Progenitor cell of endocrine pancreas (in vitro differentiated cells): Measurements from ENCODE around the gene CYSRT1. TPM values are rescaled to one million over a fixed set of nuclear protein-coding genes. Genes with fewer than 3 reads are reported as not detected.
A peak's percentile ranks its signal among the peaks of the same experiment; 100 is the strongest.

Experiments
- DNase-seq: peaks from one replicate; pipeline ENCODE4 v3.0.0; 2021; ENCODE audit warnings: low spot score; ENCODE audit not compliant: unreplicated experiment
- H3K27ac Mint-ChIP-seq: 2 replicates; pipeline ENCODE4 v1.8.0; 2021; ENCODE audit warnings: mild to moderate bottlenecking, moderate library complexity, mixed read lengths
- H3K27me3 Mint-ChIP-seq: 2 replicates; pipeline ENCODE4 v1.8.0; 2021; ENCODE audit warnings: mixed read lengths
- H3K36me3 Mint-ChIP-seq: 2 replicates; pipeline ENCODE4 v1.8.0; 2022; ENCODE audit warnings: mixed read lengths; ENCODE audit not compliant: insufficient read depth
- H3K4me1 Mint-ChIP-seq: 2 replicates; pipeline ENCODE4 v1.8.0; 2021; ENCODE audit warnings: low read depth, mixed read lengths
- H3K4me3 Mint-ChIP-seq: 2 replicates; pipeline ENCODE4 v1.8.0; 2021; ENCODE audit warnings: low read depth, mild to moderate bottlenecking, moderate library complexity, mixed read lengths
- H3K9me3 Mint-ChIP-seq: 2 replicates; pipeline ENCODE4 v1.8.0; 2021; ENCODE audit warnings: low read depth, mixed read lengths
- CTCF ChIP-seq: fragments of 200-600 bp; sonication (generic); IDR thresholded peaks from one replicate; pipeline ENCODE4 v1.5.0; 2021; ENCODE audit warnings: antibody characterized with exemption, mild to moderate bottlenecking; ENCODE audit not compliant: unreplicated experiment
- total RNA-seq: library from RNA; stranded (reverse); gene quantifications from 2 replicates; pipeline ENCODE4 v1.2.1, GENCODE V29; 2021

Gene CYSRT1
- total RNA-seq, 1 donor from 2014 or later = 2.7 TPM

DNA sequence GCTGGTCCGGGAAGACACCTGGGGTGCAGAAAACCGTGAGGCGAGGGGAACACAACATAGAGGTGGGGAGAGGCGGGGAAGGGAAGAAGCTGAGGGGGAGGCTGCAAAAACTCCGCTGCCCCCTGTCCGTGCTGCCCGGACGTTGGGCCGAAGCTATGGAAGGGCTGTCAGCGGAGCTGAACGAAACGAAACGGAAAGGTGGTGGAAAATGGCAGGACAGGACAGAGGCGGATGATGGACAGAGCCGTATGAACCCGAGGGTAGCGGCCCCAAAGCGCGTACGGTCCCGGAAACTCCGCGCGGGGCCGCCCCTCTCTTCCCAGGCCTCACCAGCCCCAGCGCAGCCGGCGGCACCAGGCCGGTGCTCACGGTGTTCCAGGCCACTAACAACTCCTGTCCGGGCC, 36.9 kb upstream of the CYSRT1 start:
- Mint-ChIP-seq H3K9me3 (no peaks in the 10 kb centered on the region), H3K27me3 (no peaks in the 10 kb centered on the region), H3K27ac (peak overlapping the region; percentile 93), H3K36me3 (peaks cover 2% of the 10 kb centered on the region), H3K4me1 (peaks cover 15% of the 10 kb centered on the region), H3K4me3 (peak overlapping the region; percentile 91)
- no peak for DNase-seq
- TF ChIP-seq CTCF = no peak

GRCh38 chr9:137188490-137189296, 36.3 kb upstream of the CYSRT1 start, which contains the start of the genes ANAPC2 and SSNA1:
TSS of gene ANAPC2 (minus strand) at chr9:137188560. CDS start at chr9:137188532, 28 bp downstream.
TSS of gene SSNA1 (plus strand) at chr9:137188676. CDS start at chr9:137188727, 51 bp downstream.
- Mint-ChIP-seq H3K4me3 (peak within 1 kb of the TSS; percentile 92), H3K36me3 (peaks cover under 1% of the 10 kb centered on the region), H3K9me3 (no peaks in the 10 kb centered on the region), H3K27me3 (no peaks in the 10 kb centered on the region), H3K4me1 (peaks cover 15% of the 10 kb centered on the region), H3K27ac (peak within 1 kb of the TSS; percentile 98)
- TF ChIP-seq CTCF = peak; percentile 48
- DNase-seq = peak; percentile 93

GRCh38 chr9:137189297-137190295, 35.4 kb upstream of the CYSRT1 start:
- no peak for DNase-seq
- Mint-ChIP-seq H3K27ac (peak overlapping the region; percentile 98), H3K4me3 (peak overlapping the region; percentile 92), H3K4me1 (peaks cover 15% of the 10 kb centered on the region), H3K36me3 (no peaks in the 10 kb centered on the region), H3K9me3 (no peaks in the 10 kb centered on the region), H3K27me3 (no peaks in the 10 kb centered on the region)
- TF ChIP-seq CTCF = no peak

DNA sequence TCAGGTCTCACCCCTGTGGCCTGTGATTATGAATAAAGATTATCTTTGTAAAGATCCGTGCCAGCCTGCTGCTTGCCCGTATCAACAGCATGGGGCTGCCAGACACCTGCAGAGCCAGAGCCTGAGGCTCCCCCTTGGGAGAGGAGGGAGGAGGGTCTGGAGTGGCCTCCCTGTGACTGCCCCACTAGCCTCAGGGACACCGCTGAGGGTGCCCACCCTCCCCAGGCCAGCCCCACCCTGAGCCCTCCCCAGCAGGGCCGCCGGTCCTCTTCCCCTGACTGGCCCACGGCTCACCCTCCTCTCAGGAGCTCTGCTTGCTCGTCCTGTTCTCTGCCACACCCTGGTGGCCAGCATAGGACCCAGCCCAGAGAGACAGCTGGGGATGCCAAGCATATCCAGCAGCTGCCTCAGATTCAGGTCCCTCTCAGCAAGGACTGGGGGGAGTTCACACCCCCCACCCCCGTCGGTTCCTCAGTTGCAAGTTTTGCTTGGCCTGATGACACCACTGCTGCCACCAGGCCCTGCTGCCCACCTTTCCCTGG, 34.6 kb upstream of the CYSRT1 start:
- Mint-ChIP-seq H3K9me3 (no peaks in the 10 kb centered on the region), H3K4me3 (peak overlapping the region; percentile 92), H3K4me1 (peaks cover 17% of the 10 kb centered on the region), H3K27me3 (no peaks in the 10 kb centered on the region), H3K36me3 (no peaks in the 10 kb centered on the region), H3K27ac (peak overlapping the region; percentile 74)
- TF ChIP-seq CTCF = no peak
- no peak for DNase-seq

DNA sequence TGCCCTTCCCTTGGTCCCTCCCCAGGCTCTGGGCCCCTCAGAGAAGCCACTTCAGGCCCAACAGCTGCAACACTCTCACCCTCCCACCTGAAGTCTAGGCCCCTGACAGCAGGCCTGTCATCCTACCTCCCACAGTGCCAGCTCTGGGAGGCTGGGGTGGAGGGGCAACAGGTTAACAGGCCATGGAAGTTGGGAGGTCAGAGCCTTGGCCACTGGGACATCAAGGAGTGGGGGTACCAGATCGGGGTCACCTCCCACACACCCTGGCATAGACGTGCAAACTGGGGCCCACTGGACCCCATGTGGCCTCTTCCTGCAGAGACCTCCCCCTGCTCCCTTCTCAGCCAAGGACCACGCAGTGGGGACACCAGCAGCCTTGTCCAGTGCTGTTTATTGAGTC, 33.7 kb upstream of the CYSRT1 start:
- Mint-ChIP-seq H3K9me3 (no peaks in the 10 kb centered on the region), H3K27me3 (no peaks in the 10 kb centered on the region), H3K27ac (no peak overlapping the region), H3K4me1 (peaks cover 18% of the 10 kb centered on the region), H3K4me3 (no peak overlapping the region), H3K36me3 (no peaks in the 10 kb centered on the region)
- TF ChIP-seq CTCF = no peak
- no peak for DNase-seq
